Mammary epithelial cell (primary cell): ENCODE measurements around the gene IQSEC1.

Source experiments
- EZH2 ChIP-seq: IDR thresholded peaks from 2 replicates; pipeline ENCODE4 v1.6.1; 2012; ENCODE audit warnings: low read length, inconsistent platforms, borderline replicate concordance
- TF ChIP-seq, protein P1 (sequence below), 2 donors: IDR thresholded peaks in 1 of 2; conservative IDR thresholded peaks in 1 of 2; 2 replicates each; pipeline ENCODE4 v1.5.1; 2011 to 2012; ENCODE audit warnings: inconsistent platforms in 2 of 2, low read length in 2 of 2, mild to moderate bottlenecking in 2 of 2, control low read depth in 1 of 2, low read depth in 1 of 2; ENCODE audit not compliant: insufficient read depth in 1 of 2; ENCODE audit errors: extremely low read depth in 1 of 2

DNA sequence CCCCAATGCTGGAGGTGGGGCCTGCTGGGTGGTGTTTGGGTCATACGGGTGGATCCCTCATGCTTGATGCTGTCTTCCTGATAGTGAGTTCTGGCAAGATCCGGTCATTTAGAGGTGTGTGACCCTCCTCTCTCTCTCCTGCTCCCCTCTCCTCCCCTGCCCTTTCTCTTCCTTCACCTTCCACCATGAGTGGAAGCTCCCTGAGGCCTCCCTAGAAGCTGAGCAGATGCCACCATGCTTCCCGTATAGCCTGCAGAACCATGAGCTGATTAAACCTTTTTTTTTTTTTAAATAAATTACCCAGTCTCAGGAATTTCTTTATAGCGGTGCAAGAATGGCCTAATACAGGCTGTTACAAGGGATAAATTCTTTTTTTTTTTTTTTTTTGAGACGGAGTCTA is 36.3 kb upstream of the IQSEC1 start:
- TF ChIP-seq, protein P1, sequence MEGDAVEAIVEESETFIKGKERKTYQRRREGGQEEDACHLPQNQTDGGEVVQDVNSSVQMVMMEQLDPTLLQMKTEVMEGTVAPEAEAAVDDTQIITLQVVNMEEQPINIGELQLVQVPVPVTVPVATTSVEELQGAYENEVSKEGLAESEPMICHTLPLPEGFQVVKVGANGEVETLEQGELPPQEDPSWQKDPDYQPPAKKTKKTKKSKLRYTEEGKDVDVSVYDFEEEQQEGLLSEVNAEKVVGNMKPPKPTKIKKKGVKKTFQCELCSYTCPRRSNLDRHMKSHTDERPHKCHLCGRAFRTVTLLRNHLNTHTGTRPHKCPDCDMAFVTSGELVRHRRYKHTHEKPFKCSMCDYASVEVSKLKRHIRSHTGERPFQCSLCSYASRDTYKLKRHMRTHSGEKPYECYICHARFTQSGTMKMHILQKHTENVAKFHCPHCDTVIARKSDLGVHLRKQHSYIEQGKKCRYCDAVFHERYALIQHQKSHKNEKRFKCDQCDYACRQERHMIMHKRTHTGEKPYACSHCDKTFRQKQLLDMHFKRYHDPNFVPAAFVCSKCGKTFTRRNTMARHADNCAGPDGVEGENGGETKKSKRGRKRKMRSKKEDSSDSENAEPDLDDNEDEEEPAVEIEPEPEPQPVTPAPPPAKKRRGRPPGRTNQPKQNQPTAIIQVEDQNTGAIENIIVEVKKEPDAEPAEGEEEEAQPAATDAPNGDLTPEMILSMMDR (conservative IDR thresholded peaks at IDR 0.05 in 1 of 2, IDR thresholded peaks at IDR 0.05 in 1 of 2; ENCODE audit: extremely low read depth in 1 of 2, insufficient read depth in 1 of 2, low read depth in 1 of 2, low read length in 2 of 2), result no peak
- TF ChIP-seq EZH2, result no peak
